GM19397 (cell line): ENCODE results near the gene SMYD3.
"Not testable (repeated sequence)": the region's sequence is repeated elsewhere in the genome, so short reads cannot be mapped to it uniquely, and the experiment has no call there.

Experiments used
- ATAC-seq: cut with Tn5 transposase; IDR thresholded peaks from one replicate; pipeline ENCODE4 v1.9.1; 2021; ENCODE audit warnings: mild to moderate bottlenecking, moderate library complexity; ENCODE audit not compliant: unreplicated experiment

Gene SMYD3

GRCh38 chr1:245797592-245798348, 709.3 kb downstream of the SMYD3 start:
- ATAC-seq, result no peak

- ATAC-seq, result no peak
Observed at GRCh38 chr1:245791410-245792312, 715.4 kb downstream of the SMYD3 start.

GRCh38 chr1:245790441-245790840, 716.6 kb downstream of the SMYD3 start:
- no peak for ATAC-seq

- no peak for ATAC-seq
Observed at GRCh38 chr1:245788886-245789285, 718.2 kb downstream of the SMYD3 start.

- no peak for ATAC-seq
Observed at GRCh38 chr1:245788269-245788668, 718.8 kb downstream of the SMYD3 start.

GRCh38 chr1:245786948-245787347, 720.1 kb downstream of the SMYD3 start:
- ATAC-seq, result no peak

GRCh38 chr1:245779797-245780755, 727.0 kb downstream of the SMYD3 start:
- no peak for ATAC-seq

- ATAC-seq, result no peak
Observed at GRCh38 chr1:245777752-245778151, 729.3 kb downstream of the SMYD3 start.

- no peak for ATAC-seq
Observed at GRCh38 chr1:245776694-245777332, 730.3 kb downstream of the SMYD3 start.

GRCh38 chr1:245776139-245776538, 730.9 kb downstream of the SMYD3 start:
- no peak for ATAC-seq

- not testable (repeated sequence) for ATAC-seq
Observed at GRCh38 chr1:245774931-245775330, 732.1 kb downstream of the SMYD3 start.

GRCh38 chr1:245774196-245774595, 732.9 kb downstream of the SMYD3 start:
- ATAC-seq, result no peak

- ATAC-seq, result no peak
Observed at GRCh38 chr1:245773344-245773743, 733.7 kb downstream of the SMYD3 start.

- no peak for ATAC-seq
Observed at GRCh38 chr1:245772739-245773138, 734.3 kb downstream of the SMYD3 start.

GRCh38 chr1:245772325-245772724, 734.8 kb downstream of the SMYD3 start:
- ATAC-seq, result no peak

GRCh38 chr1:245771511-245772281, 735.4 kb downstream of the SMYD3 start:
- no peak for ATAC-seq

GRCh38 chr1:245770156-245770555, 736.9 kb downstream of the SMYD3 start:
- no peak for ATAC-seq

- no peak for ATAC-seq
Observed at GRCh38 chr1:245768596-245768995, 738.5 kb downstream of the SMYD3 start.

GRCh38 chr1:245765230-245766000, 741.7 kb downstream of the SMYD3 start:
- ATAC-seq, result no peak
